Activated CD4-positive, CD25-positive, alpha-beta regulatory T cell treated with anti-CD3 and anti-CD28 coated beads, Interleukin-2, amount 50 U/mL, for 16 hours (primary cell): Measurements from ENCODE around the gene INTS2.
"Not testable (repeated sequence)": the region's sequence is repeated elsewhere in the genome, so short reads cannot be mapped to it uniquely, and the experiment has no call there.

Experiments
- DNase-seq: peaks from one replicate; pipeline ENCODE4 v3.0.0-alpha.2; 2020; ENCODE audit warnings: low read depth, low spot score

Gene INTS2

DNA sequence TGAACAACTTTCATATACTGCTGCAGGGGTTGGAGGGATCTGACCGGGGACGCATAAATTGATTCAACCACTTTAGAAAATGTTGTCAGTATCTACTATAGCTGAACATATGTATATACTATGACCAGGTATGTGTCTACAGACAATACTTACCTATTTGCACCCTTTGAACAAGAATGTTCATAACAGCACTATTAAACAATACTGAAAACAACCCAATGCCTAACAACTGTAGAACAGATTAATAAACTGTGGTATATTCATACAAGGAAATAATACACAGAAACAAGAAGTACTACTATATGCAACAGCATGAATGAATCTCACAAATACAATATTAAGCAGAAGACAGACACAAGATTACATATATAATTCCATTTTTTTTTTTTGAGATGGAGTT, 74.9 kb downstream of the INTS2 start:
- no peak for DNase-seq

DNA sequence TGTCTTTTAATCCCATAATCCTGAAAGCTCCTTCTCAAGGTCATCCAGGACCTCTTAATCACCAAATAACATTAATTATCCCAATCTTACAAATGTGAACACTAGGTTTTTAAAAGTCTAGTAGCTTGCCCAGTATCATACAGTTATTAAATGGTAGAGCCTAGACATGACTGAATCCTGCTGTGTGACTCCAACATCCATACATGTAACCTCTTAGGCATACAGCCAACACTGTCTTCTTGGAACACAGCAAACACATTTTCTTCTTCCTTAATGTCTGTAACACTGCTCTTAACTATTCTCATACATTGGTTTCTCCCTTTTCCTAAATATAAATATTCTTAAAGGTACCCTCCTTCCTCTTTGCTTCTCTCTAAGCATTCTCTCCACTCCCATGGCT, 78.1 kb downstream of the INTS2 start:
- DNase-seq, result no peak

DNA sequence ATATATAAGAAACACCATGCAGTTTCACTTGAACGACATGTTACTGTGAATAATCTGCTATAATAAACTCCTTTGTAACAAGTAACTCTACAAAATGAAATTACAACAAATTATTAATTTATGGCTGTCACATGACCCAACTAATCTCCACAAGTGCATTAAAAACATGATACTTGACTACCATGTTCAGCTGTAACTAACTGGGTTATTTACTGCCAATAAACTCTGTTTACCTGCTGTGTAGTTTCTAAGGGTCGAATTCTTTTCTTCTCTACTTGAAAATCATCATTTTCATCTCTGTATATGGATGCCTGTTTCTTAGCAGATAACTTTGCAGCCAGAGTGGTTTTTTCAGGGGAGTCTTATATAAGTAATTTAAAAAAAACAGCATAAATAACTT, 78.9 kb downstream of the INTS2 start:
- no peak for DNase-seq

DNA sequence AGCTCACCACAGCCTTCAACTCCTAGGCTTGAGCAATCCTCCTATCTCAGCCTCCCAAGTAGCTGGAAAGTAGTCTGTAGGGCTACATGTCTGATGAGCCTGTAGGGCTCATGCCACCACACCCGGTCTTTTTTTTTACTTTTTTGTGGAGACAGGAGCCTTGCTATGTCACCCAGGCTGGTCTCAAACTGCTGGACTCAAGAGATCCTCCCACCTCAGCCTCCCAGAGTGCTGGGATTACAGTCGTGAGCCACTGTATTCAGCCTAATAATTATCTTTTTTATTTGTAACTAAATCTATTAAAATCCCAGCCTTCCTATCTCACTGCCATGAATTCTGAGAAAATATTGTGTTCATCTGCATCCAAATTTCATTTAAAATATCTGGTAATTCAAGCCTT, 79.5 kb downstream of the INTS2 start:
- no peak for DNase-seq

DNA sequence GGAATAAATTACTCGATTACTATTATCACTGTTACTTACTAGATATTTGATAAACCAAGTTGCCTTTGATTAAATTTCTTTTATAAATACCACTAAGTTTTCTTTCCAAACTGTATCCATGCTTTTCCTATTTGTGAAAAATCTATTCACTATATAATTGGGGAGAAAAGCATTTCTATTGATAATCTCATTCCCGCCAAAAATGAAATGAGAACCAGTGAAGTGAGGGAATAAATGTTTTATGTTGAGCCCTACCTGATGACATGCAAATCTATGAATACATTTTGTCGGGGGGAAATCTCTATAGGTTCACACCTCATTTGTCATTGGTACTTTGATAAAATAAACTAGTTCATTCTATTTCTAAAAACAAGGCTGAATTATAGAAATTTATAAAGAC, 80.1 kb downstream of the INTS2 start:
- no peak for DNase-seq

DNA sequence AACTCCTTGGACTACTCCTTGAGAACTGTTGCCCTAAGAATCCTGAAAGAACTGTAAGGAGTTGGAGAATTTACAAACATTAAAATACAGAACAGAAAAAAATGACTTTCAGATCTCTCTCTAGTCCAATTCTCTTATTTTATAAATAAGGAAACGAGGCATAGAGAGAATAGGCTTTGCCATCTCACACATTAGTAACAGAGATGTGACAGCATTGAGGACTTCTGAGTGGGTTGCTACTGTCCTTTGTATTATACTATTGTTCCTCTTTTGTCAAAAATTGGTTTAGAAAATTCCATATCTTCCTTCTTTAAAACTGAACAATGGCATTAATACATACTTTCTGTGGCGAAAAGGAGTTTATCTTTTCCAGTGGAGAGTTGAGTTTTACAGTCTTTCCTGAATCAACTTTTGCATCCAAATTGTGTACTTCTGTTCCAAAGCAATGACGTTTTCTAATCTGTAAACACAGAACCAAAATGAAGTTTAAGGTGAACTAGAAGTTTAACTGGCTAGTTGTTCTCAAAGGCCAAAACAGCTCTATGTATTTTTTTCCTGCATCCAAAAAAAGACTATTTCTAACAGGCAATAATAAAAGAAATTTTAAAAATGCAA, 80.9 kb downstream of the INTS2 start:
- DNase-seq, result no peak

DNA sequence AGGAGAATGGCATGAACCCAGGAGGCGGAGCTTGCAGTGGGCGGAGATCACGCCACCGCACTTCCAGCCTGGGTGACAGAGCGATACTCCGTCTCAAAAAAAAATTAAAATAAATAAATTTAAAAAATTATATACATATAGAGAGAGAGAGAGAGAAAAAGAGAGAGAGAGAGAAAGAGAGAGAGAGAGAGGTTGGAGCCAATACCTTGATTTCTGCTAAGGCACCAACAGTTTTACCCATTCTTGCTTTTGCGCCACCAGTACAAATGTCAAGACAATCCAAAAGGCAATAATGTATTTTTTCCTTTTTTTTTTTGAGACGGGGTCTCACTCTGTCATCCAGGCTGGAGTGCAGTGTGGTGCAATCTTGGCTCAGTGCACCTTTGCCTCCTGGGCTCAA, 81.7 kb downstream of the INTS2 start:
- DNase-seq, result no peak

DNA sequence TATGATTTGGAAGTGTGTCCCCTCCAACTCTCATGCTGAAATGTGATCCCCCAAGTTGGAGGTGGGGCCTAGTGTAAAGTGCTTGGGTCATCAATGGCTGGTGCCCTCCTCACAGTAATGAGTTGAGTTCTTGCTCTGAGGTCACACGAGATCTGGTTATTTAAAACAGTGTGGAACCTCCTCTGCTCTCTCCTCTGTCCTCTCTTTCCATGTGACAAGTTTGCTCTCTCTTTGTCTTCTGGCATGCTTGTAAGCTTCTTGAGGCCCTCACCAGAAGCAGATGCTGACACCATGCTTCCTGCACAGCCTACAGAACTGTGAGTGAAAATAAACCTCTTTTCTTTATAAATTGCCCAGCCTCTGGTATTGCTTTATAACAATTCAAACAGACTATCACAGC, 84.3 kb downstream of the INTS2 start:
- DNase-seq, result no peak

DNA sequence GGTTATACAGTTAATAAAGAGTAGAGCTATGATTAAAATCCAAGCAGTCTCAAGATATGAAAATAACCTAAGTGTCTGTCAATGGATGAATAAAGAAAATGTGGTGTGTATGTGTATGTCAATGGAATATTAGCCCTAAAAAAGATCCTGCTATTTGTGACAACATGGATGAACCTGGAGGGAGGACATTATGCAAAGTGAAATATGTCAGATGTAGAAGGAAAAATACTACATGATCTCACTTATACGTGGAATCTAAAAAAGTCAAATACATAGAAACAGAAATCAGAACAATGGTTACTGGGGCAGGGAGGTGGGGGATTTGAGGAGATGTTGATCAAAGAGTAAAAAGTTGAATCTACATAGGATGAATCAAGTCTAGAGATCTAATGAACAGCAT, 84.9 kb downstream of the INTS2 start:
- no peak for DNase-seq

DNA sequence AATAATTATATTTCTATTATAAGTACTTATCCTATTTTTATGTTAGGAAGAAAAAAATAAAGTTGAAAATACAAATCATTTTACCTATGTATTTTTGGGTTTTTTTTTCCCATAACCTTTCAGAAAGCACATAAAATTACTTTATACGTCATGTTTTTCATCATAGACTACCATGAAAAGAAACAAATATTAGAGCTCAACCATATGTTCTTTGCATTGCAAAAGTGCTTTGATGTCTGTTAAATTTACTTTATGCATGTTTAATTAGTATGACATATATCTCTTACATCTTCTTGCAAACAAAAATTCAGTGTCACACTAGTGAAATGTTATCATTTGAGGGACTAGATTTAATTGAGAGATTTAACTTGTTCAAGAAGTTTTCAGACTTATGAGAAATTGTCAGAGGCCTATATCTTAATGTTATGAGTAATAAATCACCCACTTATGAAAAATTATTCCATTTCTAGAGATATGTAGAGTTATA, 88.4 kb downstream of the INTS2 start:
- DNase-seq, result no peak

DNA sequence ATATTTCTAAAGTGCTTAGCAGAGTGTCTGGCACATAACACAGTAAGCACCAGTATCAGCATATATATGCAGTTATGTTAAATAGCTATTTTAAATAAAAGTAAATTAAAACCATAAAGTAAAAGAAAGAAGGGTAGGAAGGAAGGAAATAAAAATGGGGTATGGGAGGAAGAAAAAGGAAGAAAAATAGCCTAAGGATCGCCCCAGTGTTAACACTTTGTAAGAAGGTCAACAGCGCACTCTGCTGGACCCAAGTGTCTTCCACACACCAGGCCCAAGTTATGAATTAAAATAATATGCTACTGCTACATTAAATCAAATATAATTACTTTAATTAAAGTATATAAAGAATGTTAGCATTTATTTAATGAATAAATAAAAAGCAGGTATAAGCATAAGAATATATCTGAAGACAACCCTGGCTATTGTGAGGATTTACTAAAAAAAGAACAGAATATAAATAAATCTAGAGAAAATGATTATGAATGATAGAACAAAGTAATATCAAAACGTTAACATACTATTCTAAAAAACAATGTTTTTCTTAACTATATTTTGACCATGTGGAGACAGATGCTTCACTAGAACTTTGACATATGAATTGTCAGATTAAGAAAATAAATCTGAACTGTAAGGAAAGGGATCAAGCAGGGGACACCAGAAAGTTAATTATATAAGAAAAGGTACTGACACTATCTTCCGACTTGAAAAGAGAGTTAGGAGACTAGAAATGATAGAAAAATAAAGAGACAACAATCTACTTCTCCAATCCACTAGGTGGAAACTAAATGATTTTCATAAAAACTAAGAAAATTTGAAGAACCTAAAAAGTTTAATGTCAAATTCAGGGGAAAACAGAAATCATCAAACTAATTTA, 90.4 kb downstream of the INTS2 start:
- DNase-seq, result peak; percentile 15

DNA sequence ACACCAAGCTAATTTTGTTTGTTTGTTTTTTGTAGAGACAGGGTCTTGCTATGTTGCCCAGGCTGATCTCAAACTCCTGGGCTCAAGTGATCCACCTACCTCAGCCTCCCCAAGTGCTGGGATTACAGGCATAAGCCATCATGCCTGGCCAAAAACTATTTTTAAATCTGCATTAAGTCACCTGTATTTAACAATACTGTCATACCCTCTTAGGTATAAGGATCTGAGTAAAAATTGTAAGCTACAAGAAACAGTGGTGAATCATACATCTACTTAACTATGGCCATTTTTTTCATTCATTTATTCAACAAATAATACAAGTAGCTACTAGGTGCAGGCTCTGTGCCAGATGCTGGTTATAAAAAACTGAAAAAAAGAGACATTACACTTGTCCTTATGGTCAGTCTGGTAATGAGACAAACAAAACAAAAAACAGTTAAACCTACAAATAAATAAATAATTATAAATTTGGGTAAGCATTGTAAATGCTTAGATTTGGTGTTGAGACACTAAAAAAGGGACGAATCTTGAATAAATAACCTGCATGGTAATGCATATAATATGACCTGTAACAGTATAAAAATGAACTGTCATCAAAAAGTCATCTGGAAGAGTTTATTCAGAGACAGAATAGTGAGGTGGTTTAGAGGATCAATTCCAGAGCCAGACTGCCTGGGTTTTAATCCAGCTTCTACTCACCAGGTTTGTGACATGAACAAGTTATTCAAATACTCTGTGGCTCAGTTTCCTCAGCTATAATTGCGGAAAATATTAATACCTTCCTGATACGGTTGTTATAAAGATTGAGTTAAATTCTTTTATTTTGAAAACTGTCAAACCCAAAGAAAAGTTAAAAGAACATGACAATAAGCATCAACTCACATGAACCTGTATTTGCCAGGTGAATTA, 91.3 kb downstream of the INTS2 start:
- no peak for DNase-seq

DNA sequence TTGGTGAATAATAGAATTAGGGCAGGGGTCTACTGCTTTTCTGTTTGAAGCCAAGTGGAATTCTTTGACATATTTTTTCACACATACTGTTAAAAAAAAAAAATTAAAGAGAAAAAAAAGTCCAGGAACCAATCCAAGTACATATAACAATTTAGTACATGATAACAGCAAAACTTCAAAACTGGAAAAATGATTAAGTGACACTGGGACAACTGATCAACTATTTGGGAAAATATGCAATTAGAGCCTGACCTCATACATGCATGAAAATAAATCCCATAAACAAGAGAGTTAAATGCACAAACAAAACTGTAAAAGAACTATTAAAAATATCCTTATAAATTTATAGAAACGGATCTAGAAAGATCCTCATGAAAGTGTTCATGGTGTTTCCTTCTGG, 92.2 kb downstream of the INTS2 start:
- DNase-seq, result no peak

DNA sequence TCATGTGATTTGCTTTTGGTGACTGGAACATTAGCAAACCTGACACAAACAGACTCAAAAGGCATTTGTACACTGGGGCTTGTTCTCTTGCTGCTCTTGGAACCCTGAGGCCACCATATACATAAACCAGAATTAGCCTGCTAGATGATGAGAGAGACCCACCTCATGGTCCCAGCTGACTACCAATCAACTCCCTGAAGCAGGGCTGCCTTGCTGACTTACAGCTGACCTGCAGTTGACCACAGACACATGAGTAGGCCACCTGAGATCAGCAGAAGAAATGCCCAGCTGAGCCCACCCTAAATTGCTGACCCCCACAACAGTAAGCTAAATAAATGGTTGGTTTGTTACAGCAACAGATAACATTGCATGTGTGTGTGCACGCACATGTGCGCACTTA, 93.2 kb downstream of the INTS2 start:
- no peak for DNase-seq

DNA sequence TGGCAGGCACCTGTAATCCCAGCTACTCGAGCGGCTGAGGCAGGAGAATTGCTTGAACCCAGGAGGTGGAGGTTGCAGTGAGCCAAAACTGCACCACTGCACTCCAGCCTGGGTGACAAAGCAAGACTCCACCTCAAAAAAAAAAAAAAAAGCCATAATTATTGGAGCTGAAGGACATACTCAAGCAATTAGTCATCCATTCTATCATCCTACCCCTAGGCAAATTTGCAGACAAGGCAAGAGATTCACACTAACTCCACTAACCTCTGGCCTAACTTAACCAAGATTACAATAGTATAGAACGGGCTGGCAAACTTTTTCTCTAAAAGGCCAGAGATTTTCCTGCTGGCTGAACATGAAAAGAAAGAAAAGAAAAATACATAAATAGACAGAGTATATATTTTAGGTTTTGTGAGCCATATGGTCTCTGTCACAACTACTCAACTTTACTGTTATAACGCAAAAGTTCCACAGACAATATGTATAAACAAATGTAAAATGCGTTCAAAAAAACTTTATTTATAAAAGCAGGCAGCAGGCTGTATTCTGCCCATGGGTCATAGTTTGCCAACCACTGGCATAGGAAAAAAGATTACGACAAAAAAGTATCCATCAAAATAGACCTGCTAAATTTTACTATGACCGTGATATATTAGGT, 94.1 kb downstream of the INTS2 start:
- no peak for DNase-seq

DNA sequence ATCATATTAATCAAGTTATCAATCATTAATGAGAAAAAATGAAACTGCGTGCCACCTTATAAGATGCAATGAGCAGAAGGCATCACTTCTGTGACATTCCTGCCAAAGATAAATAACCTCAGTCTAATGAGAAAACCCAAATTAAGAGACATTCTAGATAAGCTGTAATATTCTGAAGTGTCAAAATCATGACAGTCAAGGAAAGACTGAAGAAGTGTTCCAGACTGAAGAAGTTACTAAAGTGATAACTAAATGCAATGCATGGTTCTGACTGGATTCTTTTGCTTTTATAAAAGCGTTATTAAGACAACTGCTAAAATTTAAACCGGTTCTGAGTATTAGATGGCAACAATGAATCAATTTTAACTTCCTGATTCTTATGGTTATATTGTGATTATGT, 95.3 kb downstream of the INTS2 start:
- no peak for DNase-seq

DNA sequence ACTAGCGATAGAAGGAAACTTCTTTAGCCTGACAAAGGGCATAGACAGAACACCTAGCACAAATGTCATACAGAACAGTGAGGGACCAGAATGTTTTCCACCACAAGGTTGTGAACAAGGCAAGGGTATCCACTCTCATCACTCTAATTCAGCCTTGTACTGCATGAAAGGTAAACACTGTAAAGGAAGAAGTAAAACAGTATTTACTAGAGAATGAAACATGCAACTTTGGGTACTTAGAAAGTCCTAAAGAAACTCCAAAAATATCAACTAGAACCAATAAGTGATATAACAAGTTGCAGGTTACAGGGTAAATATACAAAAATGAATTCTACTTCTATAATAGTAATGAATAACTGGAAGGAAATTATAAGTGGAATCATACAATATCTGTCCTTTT, 96.7 kb downstream of the INTS2 start:
- DNase-seq, result no peak

DNA sequence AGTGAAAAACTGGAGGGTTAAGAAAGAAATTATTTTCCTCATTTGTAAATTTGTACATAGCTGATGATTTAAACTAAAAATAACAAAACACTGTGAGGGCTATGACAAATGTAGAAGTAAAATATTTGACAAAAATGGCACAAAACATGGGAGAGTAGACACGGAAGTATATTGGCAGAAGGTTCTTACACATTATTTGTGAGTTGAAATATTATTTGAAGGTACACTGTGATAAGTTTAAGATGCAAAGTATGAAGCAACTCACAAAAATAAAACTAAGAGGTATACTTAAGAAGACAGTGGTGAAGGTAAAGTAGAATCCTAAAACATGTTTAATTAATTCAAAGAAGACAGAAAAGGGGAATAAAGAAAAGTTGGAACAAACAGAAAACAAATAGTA, 99.1 kb downstream of the INTS2 start:
- DNase-seq, result no peak

DNA sequence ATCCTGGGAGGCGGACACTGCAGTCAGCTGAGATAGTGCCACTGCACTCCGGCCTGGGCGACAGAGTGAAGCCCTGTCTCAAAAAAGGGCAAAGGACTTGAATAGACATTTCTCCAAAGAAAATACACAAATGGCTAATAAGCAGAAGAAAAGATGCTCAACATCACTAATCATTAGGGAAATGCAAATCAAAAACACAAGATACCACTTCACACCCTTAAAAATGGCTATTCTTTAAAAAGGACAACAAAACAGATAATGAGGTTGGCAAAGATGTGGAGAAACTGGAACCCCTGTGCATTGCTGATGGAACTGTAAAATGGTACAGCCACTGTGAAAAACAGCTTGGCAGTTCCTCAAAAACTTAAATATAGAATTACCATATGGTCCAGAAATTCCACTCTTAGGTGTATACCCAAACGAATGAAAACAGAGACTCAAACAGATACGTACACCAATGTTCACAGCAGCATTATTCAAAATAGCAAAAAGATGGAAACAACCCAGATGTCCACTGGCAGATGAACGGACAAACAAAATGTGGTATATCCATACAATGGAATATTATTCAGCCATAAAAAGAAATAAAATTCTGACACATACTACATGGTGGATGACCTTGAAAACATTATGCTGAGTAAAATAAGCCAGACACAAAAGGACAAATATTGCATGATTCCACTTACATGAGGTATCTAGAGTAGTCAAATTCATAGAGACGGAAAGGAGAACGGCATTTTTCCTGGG, 100.0 kb downstream of the INTS2 start:
- DNase-seq, result no peak

DNA sequence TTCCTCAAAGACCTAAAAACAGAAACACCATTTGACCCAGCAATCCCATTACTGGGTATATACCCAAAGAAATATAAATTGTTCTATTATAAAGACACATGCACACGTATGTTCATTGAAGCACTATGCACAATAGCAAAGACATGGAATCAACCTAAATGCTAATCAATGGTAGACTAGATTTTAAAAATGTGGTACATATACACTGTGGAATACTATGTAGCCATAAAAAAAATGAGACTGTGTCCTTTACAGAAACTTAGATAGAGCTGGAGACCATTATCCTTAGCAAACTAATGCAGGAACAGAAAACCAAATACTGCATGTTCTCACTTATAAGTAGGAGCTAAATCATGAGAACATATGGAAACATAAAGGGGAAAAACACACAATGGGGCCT, 100.9 kb downstream of the INTS2 start:
- not testable (repeated sequence) for DNase-seq

DNA sequence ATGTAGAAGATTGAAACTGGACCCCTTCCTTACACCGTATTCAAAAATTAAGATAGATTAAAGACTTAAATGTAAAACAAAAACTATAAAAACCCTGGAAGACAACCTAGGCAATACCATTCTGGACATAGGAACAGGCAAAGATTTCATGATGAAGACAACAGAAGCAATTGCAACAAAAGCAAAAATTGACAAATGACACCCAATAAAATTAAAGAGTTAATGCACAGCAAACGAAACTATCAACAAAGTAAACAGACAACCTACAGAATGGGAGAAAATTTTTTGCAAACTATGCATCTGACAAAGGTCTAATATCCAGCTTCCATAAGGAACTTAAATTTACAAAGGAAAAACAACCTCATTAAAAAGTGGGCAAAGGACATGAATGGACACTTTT, 101.6 kb downstream of the INTS2 start:
- not testable (repeated sequence) for DNase-seq
